HG02938 (cell line): ENCODE data around the gene LAMA3.

Source experiments
- ATAC-seq: cut with Tn5 transposase; IDR thresholded peaks from one replicate; pipeline ENCODE4 v1.9.1; 2021; ENCODE audit warnings: mild to moderate bottlenecking, moderate library complexity; ENCODE audit not compliant: unreplicated experiment

Gene LAMA3

GRCh38 chr18:23990474-23991410 is 301.5 kb downstream of the LAMA3 start:
- ATAC-seq, result no peak

GRCh38 chr18:23992089-23992940 is 303.1 kb downstream of the LAMA3 start:
- no peak for ATAC-seq

DNA sequence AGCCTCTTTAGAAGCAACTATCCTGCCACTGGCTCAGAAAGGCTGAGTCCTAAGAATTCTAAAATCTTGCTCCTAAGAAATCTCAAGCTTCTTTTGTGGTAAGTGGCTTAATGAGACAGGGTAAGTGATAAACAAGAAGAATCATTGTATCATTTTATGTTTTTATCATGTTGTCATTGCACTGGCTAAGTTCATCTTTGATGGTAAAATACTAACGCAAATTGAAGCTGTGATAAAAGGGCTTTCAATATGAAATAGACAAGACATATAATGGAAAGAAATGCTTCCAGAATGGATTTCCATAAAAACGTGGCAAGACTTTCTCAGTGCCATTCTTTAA is 303.7 kb downstream of the LAMA3 start:
- no peak for ATAC-seq

GRCh38 chr18:23994361-23994902 is 305.2 kb downstream of the LAMA3 start:
- ATAC-seq, result no peak

- no peak for ATAC-seq
These were observed 305.9 kb downstream of the LAMA3 start for GRCh38 chr18:23995180-23995579.

DNA sequence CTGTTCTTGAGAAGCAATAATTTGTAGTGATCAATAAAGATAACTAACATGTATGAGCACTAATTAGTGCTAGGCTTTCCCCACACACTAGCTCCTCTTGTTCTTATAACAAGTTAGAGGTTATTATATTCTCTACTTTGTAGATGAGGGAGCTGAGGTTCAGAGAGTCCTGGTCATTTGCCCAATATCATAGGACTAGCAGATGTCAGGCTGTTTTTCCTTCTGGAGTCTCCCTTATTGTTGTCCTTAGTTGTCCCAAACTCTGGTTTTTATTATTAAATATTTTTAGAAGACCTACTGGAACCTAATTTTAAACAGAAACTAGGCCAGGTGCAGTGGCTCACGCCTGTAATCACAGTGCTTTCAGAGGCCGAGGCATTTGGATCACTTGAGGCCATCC is 308.8 kb downstream of the LAMA3 start:
- no peak for ATAC-seq

GRCh38 chr18:23998820-23999219 is 309.6 kb downstream of the LAMA3 start:
- ATAC-seq, result no peak

GRCh38 chr18:24000613-24001490 is 311.6 kb downstream of the LAMA3 start:
- no peak for ATAC-seq

DNA sequence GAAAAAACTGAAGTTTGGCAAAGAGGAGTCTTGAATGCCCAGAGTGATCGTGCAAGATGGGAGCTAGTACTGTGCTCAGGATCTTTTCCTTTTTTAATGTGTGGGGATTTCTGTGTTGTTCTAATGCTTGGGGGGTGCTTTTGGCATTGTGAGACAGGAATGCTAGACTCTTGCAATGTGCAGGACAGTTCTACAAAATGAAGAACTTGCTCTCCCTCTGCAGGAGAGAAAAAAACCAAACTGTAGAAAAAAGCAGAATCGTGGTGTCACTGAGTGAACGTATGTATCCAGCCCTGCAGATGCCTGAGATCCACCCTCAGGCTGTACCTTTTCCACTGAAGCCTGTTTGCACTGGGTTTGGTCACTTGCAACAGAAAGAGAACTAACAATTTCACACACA is 313.2 kb downstream of the LAMA3 start:
- no peak for ATAC-seq

DNA sequence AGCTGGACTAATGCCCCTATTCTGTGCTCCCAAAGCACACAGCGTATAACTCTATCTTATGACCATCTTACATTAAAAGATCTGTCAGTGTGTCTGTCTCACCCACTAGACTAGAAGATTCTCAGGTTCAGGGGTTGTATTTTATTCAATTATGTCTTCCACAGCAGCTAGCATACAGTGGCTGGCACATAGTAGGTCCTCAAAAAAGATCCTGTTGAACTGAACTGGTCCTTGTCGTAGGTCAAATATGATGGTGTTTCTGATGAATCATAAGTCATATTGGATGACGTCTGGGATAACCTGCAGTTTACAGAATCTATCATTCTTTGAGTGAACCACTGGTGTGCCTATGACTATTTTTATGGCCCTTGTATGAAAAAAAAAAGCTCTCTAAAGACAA is 314.0 kb downstream of the LAMA3 start:
- no peak for ATAC-seq

DNA sequence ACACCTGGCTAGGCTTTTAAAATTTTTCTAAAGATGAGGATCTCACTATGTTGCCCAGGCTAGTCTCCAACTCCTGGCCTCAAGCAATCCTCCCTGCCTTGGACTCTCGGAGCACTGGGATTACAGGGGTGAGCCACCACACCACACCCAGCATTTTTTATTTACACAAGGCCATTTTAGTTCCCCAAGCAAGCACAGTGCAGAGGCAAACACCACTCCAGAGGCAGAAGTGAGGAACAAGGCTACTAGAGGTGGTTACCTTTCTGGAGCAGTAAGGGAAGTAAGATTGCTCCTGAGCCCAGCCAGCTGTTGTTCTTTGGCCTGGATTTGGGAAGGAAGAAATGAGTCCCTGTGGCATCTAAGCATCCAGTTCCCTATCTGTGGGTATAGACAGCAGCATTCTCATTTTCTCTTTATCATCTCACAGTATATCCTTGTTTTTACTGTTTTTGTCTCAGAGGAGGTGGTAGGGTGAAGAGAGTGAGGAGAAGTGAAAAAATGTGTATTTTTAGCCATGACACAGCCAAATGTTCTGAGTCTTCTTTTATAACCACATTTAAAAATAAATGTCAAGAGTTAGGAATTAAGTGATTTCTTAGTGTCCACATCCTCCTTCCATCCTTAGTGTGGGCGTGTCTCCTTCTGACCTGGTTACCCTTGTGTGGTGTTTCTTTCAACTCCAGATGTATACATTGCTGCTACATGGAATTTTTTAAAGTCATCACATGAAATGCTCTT is 314.8 kb downstream of the LAMA3 start:
- ATAC-seq, result no peak
